Natural killer cell (primary cell): ENCODE measurements around the gene CFL2. TPM values are rescaled to one million over a fixed set of nuclear protein-coding genes. Genes with fewer than 3 reads are reported as not detected.

ENCODE experiments used
- ATAC-seq, 3 donors: fragments of 150-1000 bp in 2 of 3; fragments of 200-7000 bp in 1 of 3; cut with Tn5 transposase; 1 replicate in 1 of 3; 2 replicates in 2 of 3; pipeline ENCODE4 v1.10.0; 2021; ENCODE audit warnings: mild to moderate bottlenecking in 2 of 3, moderate library complexity in 2 of 3
- DNase-seq, 2 donors: peaks; one replicate each; pipeline versions ENCODE4 v3.0.0 to v3.0.0-alpha.2; 2013 to 2021; ENCODE audit warnings: mixed read lengths in 1 of 2
- H3K27ac ChIP-seq: one replicate; pipeline ENCODE4 v1.5.1; 2013; ENCODE audit warnings: mild to moderate bottlenecking, low read length
- H3K27me3 ChIP-seq: one replicate; pipeline ENCODE4 v1.6.1; 2013; ENCODE audit warnings: low read length; ENCODE audit not compliant: control insufficient read depth, insufficient read depth
- H3K36me3 ChIP-seq: one replicate; pipeline ENCODE4 v1.6.1; 2013; ENCODE audit warnings: low read length; ENCODE audit not compliant: control insufficient read depth, insufficient read depth
- H3K4me1 ChIP-seq: one replicate; pipeline ENCODE4 v1.6.1; 2013; ENCODE audit warnings: low read length; ENCODE audit not compliant: control insufficient read depth, insufficient read depth
- H3K4me3 ChIP-seq: one replicate; pipeline ENCODE4 v1.5.1; 2013; ENCODE audit warnings: low read length
- H3K9me3 ChIP-seq: one replicate; pipeline ENCODE4 v1.6.1; 2013; ENCODE audit warnings: low read length; ENCODE audit not compliant: control insufficient read depth, insufficient read depth
- H3K27ac Mint-ChIP-seq, 2 donors: one replicate each; pipeline ENCODE4 v1.8.0; 2022; ENCODE audit warnings: mild to moderate bottlenecking in 2 of 2, mixed read lengths in 2 of 2, moderate library complexity in 1 of 2
- H3K27me3 Mint-ChIP-seq, 2 donors: one replicate each; pipeline ENCODE4 v1.8.0; 2022; ENCODE audit warnings: low read depth in 2 of 2, mixed read lengths in 2 of 2
- H3K36me3 Mint-ChIP-seq: one replicate; pipeline ENCODE4 v1.8.0; 2022; ENCODE audit warnings: mixed read lengths
- H3K4me1 Mint-ChIP-seq, 2 donors: one replicate each; pipeline ENCODE4 v1.8.0; 2022; ENCODE audit warnings: mixed read lengths in 2 of 2
- H3K4me3 Mint-ChIP-seq: one replicate; pipeline ENCODE4 v1.8.0; 2022; ENCODE audit warnings: mild to moderate bottlenecking, moderate library complexity, mixed read lengths
- H3K9me3 Mint-ChIP-seq, 2 donors: one replicate each; pipeline ENCODE4 v1.8.0; 2022; ENCODE audit warnings: mixed read lengths in 2 of 2
- WGBS: methylation state at CpG from one replicate; pipeline ENCODE4 v1.1.7; 2013; ENCODE audit warnings: missing lambda C conversion rate; ENCODE audit not compliant: insufficient coverage; 5-methylcytosine and 5-hydroxymethylcytosine counted together
- intact Hi-C: fragments of 100-400 bp; cut with micrococcal nuclease; formaldehyde crosslinking; loops from one replicate; pipeline ENCODE4 v1.14.2; 2022
- total RNA-seq, 4 donors: library from RNA; stranded (reverse); fragments of 120-200 nt in 1 of 4; gene quantifications; one replicate each; pipeline versions ENCODE4 v1.2.3 to v1.2.4, GENCODE V29; 2013 to 2022
- TF ChIP-seq, protein P1 (sequence below): fragments of 200-600 bp; IDR thresholded peaks from one replicate; pipeline ENCODE4 v1.8.0; 2022; ENCODE audit warnings: antibody characterized with exemption

Gene CFL2
- total RNA-seq, 3 donors from 2014 or later (not counting 1 experiment from before 2014, with no cell fraction given) = 22.5 to 30.3 (median 25.7) TPM

DNA sequence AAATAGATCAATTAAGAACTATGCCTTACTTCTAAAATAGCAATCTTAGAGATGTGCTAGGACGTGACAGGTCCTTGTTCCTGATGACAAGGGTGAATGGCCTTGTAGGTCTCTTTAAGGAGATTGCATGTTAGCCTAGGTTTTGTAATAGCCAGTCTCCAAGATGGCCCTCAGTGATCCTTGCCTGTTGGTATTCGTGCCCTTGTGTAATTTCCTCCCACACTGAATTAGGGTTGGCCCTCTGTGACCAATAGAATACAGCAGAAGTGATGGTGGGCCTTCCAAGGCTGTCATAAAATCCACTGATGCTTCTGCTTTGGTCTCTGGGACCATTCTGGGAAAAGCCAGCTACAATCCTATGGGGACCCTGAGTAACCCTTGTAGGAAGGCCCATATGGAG is 46.3 kb downstream of the CFL2 start:
- H3K27me3 ChIP-seq = no peaks in the 10 kb centered on the region
- no peaks in the 10 kb centered on the region for H3K36me3 ChIP-seq
- H3K9me3 Mint-ChIP-seq = no peaks in the 10 kb centered on the region
- H3K36me3 Mint-ChIP-seq = no peaks in the 10 kb centered on the region
- peaks cover 0 to 3% of the 10 kb centered on the region in 2 donors for H3K27me3 Mint-ChIP-seq
- H3K4me1 Mint-ChIP-seq = no peaks in the 10 kb centered on the region
- no peak for DNase-seq
- no peaks in the 10 kb centered on the region for H3K4me1 ChIP-seq
- ATAC-seq = no peak
- no peak overlapping the region for H3K27ac Mint-ChIP-seq
- WGBS = 72% methylated on average over 2 of the region's 2 CpGs
- no peak overlapping the region for H3K4me3 Mint-ChIP-seq
- H3K27ac ChIP-seq = no peak overlapping the region
- TF ChIP-seq, protein P1, sequence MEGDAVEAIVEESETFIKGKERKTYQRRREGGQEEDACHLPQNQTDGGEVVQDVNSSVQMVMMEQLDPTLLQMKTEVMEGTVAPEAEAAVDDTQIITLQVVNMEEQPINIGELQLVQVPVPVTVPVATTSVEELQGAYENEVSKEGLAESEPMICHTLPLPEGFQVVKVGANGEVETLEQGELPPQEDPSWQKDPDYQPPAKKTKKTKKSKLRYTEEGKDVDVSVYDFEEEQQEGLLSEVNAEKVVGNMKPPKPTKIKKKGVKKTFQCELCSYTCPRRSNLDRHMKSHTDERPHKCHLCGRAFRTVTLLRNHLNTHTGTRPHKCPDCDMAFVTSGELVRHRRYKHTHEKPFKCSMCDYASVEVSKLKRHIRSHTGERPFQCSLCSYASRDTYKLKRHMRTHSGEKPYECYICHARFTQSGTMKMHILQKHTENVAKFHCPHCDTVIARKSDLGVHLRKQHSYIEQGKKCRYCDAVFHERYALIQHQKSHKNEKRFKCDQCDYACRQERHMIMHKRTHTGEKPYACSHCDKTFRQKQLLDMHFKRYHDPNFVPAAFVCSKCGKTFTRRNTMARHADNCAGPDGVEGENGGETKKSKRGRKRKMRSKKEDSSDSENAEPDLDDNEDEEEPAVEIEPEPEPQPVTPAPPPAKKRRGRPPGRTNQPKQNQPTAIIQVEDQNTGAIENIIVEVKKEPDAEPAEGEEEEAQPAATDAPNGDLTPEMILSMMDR = no peak
- H3K9me3 ChIP-seq = no peaks in the 10 kb centered on the region
- intact Hi-C loops = no loop called here
- H3K4me3 ChIP-seq = no peak overlapping the region

DNA sequence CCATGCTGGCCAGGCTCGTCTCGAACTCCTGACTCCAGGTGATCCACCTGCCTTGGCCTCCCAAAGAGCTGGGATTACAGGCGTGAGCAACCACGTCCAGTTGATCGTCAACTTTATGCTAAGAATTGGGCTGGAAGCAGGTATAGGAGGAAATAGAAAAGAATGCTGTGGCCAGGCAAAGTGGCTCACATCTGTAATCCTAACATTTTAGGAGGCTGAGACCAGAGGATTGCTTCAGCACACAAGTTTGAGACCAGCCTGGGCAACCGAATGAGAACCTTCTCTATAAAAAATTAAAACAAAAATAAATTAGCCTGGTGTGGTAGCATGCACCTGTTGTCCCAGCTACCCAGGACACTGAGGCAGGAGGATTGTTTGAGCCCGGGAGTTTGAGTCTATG is 47.4 kb downstream of the CFL2 start:
- H3K27ac Mint-ChIP-seq = no peak overlapping the region
- 92% methylated on average over 7 of the region's 7 CpGs for WGBS

GRCh38 chr14:34665785-34666435 is 48.5 kb downstream of the CFL2 start:
- Histone ChIP-seq H3K4me1 (no peaks in the 10 kb centered on the region), H3K27ac (no peak overlapping the region), H3K27me3 (no peaks in the 10 kb centered on the region), H3K36me3 (no peaks in the 10 kb centered on the region), H3K4me3 (no peak overlapping the region), H3K9me3 (no peaks in the 10 kb centered on the region)
- Mint-ChIP-seq H3K9me3 (no peaks in the 10 kb centered on the region), H3K4me3 (no peak overlapping the region), H3K27me3 (peaks cover 0 to 5% of the 10 kb centered on the region in 2 donors), H3K36me3 (no peaks in the 10 kb centered on the region), H3K27ac (no peak overlapping the region), H3K4me1 (no peaks in the 10 kb centered on the region)
- WGBS = 30% methylated on average over 2 of the region's 2 CpGs
- DNase-seq (peak in 1 of 2 donors; percentile 62), ATAC-seq (no peak)
- intact Hi-C loops = no loop called here
- TF ChIP-seq, protein P1 = no peak

More for the DNA sequence above, 47.4 kb downstream of the CFL2 start:
- DNase-seq (no peak), ATAC-seq (no peak)
- intact Hi-C loops = no loop called here
- TF ChIP-seq, protein P1 = no peak
- no peaks in the 10 kb centered on the region for H3K36me3 Mint-ChIP-seq
- no peaks in the 10 kb centered on the region for H3K36me3 ChIP-seq
- no peaks in the 10 kb centered on the region for H3K9me3 ChIP-seq
- no peak overlapping the region for H3K4me3 ChIP-seq
- H3K27me3 ChIP-seq = no peaks in the 10 kb centered on the region
- H3K4me3 Mint-ChIP-seq = no peak overlapping the region
- peaks cover 0 to 5% of the 10 kb centered on the region in 2 donors for H3K27me3 Mint-ChIP-seq
- no peaks in the 10 kb centered on the region for H3K4me1 ChIP-seq
- no peaks in the 10 kb centered on the region for H3K4me1 Mint-ChIP-seq
- no peaks in the 10 kb centered on the region for H3K9me3 Mint-ChIP-seq
- H3K27ac ChIP-seq = no peak overlapping the region

DNA sequence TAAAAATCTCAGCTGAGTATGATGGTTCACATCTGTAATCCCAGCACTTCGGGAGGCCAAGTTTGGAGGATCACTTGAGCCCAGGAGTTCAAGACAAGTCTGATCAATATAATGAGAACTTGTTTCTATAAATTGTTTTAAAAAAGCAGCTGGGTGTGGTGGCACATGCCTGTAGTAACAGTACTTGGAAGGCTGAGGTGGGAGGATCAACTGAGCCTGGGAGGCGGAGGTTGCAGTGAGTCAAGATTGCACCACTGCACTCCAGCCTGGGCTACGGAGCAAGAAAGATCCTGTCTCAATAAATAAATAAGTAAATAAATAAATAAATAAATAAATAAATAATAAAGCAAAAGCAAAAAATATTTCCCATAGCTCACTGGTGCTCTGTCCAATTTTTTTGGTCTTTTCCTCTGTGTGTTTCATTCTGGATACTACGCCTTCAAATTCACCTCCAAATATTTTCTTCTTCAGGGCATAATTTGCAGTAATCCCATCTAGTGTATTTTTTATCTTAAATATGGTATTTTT is 51.8 kb downstream of the CFL2 start:
- DNase-seq = no peak
- Mint-ChIP-seq H3K36me3 (no peaks in the 10 kb centered on the region), H3K27ac (no peak overlapping the region), H3K27me3 (peaks cover 0 to 5% of the 10 kb centered on the region in 2 donors), H3K9me3 (no peaks in the 10 kb centered on the region), H3K4me3 (no peak overlapping the region), H3K4me1 (no peaks in the 10 kb centered on the region)
- no peak for ATAC-seq
- intact Hi-C loops = no loop called here
- WGBS = 95% methylated on average over 1 of the region's 4 CpGs
- Histone ChIP-seq H3K27ac (no peak overlapping the region), H3K36me3 (no peaks in the 10 kb centered on the region), H3K27me3 (no peaks in the 10 kb centered on the region), H3K4me1 (no peaks in the 10 kb centered on the region), H3K9me3 (no peaks in the 10 kb centered on the region), H3K4me3 (no peak overlapping the region)
- TF ChIP-seq, protein P1 = no peak
